ENCODE results near the gene TMEM150A. TPM values are rescaled to one million over a fixed set of nuclear protein-coding genes. Genes with fewer than 3 reads are reported as not detected.
A peak's percentile ranks its signal among the peaks of the same experiment; 100 is the strongest.
"Not testable (repeated sequence)": the region's sequence is repeated elsewhere in the genome, so short reads cannot be mapped to it uniquely, and the experiment has no call there.

Gene TMEM150A
- total RNA-seq, 2 experiments from 2014 or later: 1.3 to 2.5 TPM

GRCh38 chr2:85635636-85636035 lies 33.1 kb upstream of the TMEM150A start:
- POLR2A ChIA-PET: interaction anchor here (0.7 kb wide), 1 partner anchor 18 kb away, joined by 6 read pairs; no protein-coding TSS in a partner anchor
- intact Hi-C loops (cut with DNase I, micrococcal nuclease): loop anchor here in 1 of 2 experiments (2.0 to 10.0 kb wide), 3 partner anchors 179 to 509 kb away; no protein-coding TSS in a partner anchor
- Mint-ChIP-seq H3K36me3 (ENCODE audit: low read depth) (peaks cover 62% of the 10 kb centered on the region), H3K9me3 (ENCODE audit: low read depth) (no peaks in the 10 kb centered on the region), H3K27me3 (no peaks in the 10 kb centered on the region), H3K4me1 (peaks cover 10% of the 10 kb centered on the region), H3K27ac (no peak overlapping the region), H3K4me3 (no peak overlapping the region)
- no peak for ATAC-seq
- DNase-seq: no peak
- CTCF ChIA-PET: interaction anchor here (0.6 to 4.5 kb wide), 7 partner anchors 10 to 324 kb away, joined by 3 to 53 read pairs (median 15); no protein-coding TSS in a partner anchor

GRCh38 chr2:85635011-85635410 lies 32.5 kb upstream of the TMEM150A start:
- Mint-ChIP-seq H3K4me3 (no peak overlapping the region), H3K9me3 (ENCODE audit: low read depth) (no peaks in the 10 kb centered on the region), H3K4me1 (peaks cover 10% of the 10 kb centered on the region), H3K27me3 (no peaks in the 10 kb centered on the region), H3K36me3 (ENCODE audit: low read depth) (peaks cover 64% of the 10 kb centered on the region), H3K27ac (peak overlapping the region; percentile 59)
- ATAC-seq: no peak
- DNase-seq: no peak
- intact Hi-C loops (cut with DNase I, micrococcal nuclease): loop anchor here in 1 of 2 experiments (10.0 kb wide), 1 partner anchor 510 kb away; no protein-coding TSS in a partner anchor
- POLR2A ChIA-PET: no interaction called here
- CTCF ChIA-PET: interaction anchor here (1.1 to 4.5 kb wide), 2 partner anchors 72 to 94 kb away, joined by 3 to 53 read pairs; no protein-coding TSS in a partner anchor

- intact Hi-C loops (cut with DNase I, micrococcal nuclease): loop anchor here in 1 of 2 experiments (10.0 kb wide), 1 partner anchor 513 kb away; no protein-coding TSS in a partner anchor
- H3K4me3 Mint-ChIP-seq: no peak overlapping the region
- H3K27ac Mint-ChIP-seq: peak overlapping the region; percentile 19
- H3K36me3 Mint-ChIP-seq (ENCODE audit: low read depth): peaks cover 55% of the 10 kb centered on the region
- DNase-seq: no peak
- no peaks in the 10 kb centered on the region for H3K9me3 Mint-ChIP-seq (ENCODE audit: low read depth)
- H3K4me1 Mint-ChIP-seq: peaks cover 11% of the 10 kb centered on the region
- ChIA-PET CTCF (interaction anchor here (1.0 kb wide), 1 partner anchor 12 kb away, joined by 3 read pairs; no protein-coding TSS in a partner anchor), POLR2A (interaction anchor here (0.8 kb wide), 1 partner anchor 25 kb away, joined by 4 read pairs; no protein-coding TSS in a partner anchor)
- ATAC-seq: no peak
- H3K27me3 Mint-ChIP-seq: no peaks in the 10 kb centered on the region
Observed at GRCh38 chr2:85631316-85631715, 28.8 kb upstream of the TMEM150A start.

DNA sequence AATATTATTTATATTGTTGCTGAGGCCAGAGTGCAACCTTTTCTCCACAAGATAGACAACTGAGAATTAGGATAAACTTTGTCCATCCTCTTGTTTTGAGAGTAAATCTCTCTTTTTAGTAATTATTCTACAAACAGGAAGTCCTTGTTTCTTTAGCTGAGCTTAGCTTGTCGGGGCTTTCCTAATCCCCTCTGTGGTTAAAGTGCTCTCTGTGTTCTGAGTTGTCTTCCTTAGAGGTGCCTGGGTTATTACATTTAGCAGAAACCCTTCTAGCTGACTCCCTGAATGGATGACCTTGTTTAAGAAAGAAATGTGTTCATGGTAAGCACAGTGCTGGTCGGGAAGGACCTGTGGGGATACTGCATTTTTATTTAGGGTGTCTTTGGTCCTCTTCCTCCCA lies 26.2 kb upstream of the TMEM150A start:
- Mint-ChIP-seq H3K9me3 (ENCODE audit: low read depth) (no peaks in the 10 kb centered on the region), H3K36me3 (ENCODE audit: low read depth) (peaks cover 60% of the 10 kb centered on the region), H3K27me3 (no peaks in the 10 kb centered on the region), H3K4me3 (no peak overlapping the region), H3K4me1 (peaks cover 3% of the 10 kb centered on the region), H3K27ac (peak overlapping the region; percentile 67)
- CTCF ChIA-PET: interaction anchor here (4.7 kb wide), 1 partner anchor 9 kb away, joined by 45 read pairs; no protein-coding TSS in a partner anchor
- no peak for DNase-seq
- intact Hi-C loops (cut with DNase I, micrococcal nuclease): no loop called here
- POLR2A ChIA-PET: no interaction called here
- peak; percentile 61 for ATAC-seq

- CTCF ChIA-PET: no interaction called here
Observed at GRCh38 chr2:85623991-85624390, 21.5 kb upstream of the TMEM150A start.

GRCh38 chr2:85621338-85621737 lies 18.8 kb upstream of the TMEM150A start:
- Mint-ChIP-seq H3K4me3 (no peak overlapping the region), H3K36me3 (ENCODE audit: low read depth) (peaks cover 49% of the 10 kb centered on the region)

More at GRCh38 chr2:85623991-85624390, 21.5 kb upstream of the TMEM150A start:
- intact Hi-C loops (cut with DNase I, micrococcal nuclease): no loop called here
- H3K4me1 Mint-ChIP-seq: peaks cover 8% of the 10 kb centered on the region
- no peaks in the 10 kb centered on the region for H3K27me3 Mint-ChIP-seq
- POLR2A ChIA-PET: no interaction called here
- no peaks in the 10 kb centered on the region for H3K9me3 Mint-ChIP-seq (ENCODE audit: low read depth)
- ATAC-seq (no peak), DNase-seq (no peak)
- H3K36me3 Mint-ChIP-seq (ENCODE audit: low read depth): peaks cover 57% of the 10 kb centered on the region
- H3K27ac Mint-ChIP-seq: peak overlapping the region; percentile 9
- H3K4me3 Mint-ChIP-seq: no peak overlapping the region

GRCh38 chr2:85619617-85620016 lies 17.1 kb upstream of the TMEM150A start:
- ChIA-PET POLR2A (interaction anchor here (0.7 kb wide), 1 partner anchor 305 kb away, joined by 3 read pairs; no protein-coding TSS in a partner anchor), CTCF (interaction anchor here (1.1 to 4.7 kb wide), 2 partner anchors 18 to 90 kb away, joined by 3 to 47 read pairs; no protein-coding TSS in a partner anchor)
- no peak for DNase-seq
- peaks cover 39% of the 10 kb centered on the region for H3K36me3 Mint-ChIP-seq (ENCODE audit: low read depth)
- no peaks in the 10 kb centered on the region for H3K9me3 Mint-ChIP-seq (ENCODE audit: low read depth)
- no peaks in the 10 kb centered on the region for H3K27me3 Mint-ChIP-seq
- no peak overlapping the region for H3K27ac Mint-ChIP-seq
- ATAC-seq: no peak
- peaks cover 18% of the 10 kb centered on the region for H3K4me1 Mint-ChIP-seq
- no peak overlapping the region for H3K4me3 Mint-ChIP-seq
- intact Hi-C loops (cut with DNase I, micrococcal nuclease): loop anchor here (10.0 kb wide), 2 partner anchors 485 to 825 kb away; partner anchors contain the start of genes KDM3A (in 1 of the 2), POLR1A (in 1 of the 2) and PTCD3 (in 1 of the 2)

More at GRCh38 chr2:85621338-85621737, 18.8 kb upstream of the TMEM150A start:
- Mint-ChIP-seq H3K27ac (peak overlapping the region; percentile 21), H3K27me3 (no peaks in the 10 kb centered on the region), H3K9me3 (ENCODE audit: low read depth) (no peaks in the 10 kb centered on the region), H3K4me1 (peaks cover 18% of the 10 kb centered on the region)
- DNase-seq: no peak
- intact Hi-C loops (cut with DNase I, micrococcal nuclease): no loop called here
- ATAC-seq: no peak
- CTCF ChIA-PET: interaction anchor here (0.8 to 4.7 kb wide), 3 partner anchors 16 to 86 kb away, joined by 3 to 47 read pairs (median 3); no protein-coding TSS in a partner anchor
- POLR2A ChIA-PET: no interaction called here

GRCh38 chr2:85617723-85618122 lies 15.2 kb upstream of the TMEM150A start:
- intact Hi-C loops (cut with DNase I, micrococcal nuclease): loop anchor here (10.0 kb wide), 2 partner anchors 487 to 827 kb away; partner anchors contain the start of genes KDM3A (in 1 of the 2), POLR1A (in 1 of the 2) and PTCD3 (in 1 of the 2)
- ChIA-PET CTCF (interaction anchor here (0.7 to 2.0 kb wide), 3 partner anchors 9 to 587 kb away, joined by 3 to 12 read pairs (median 3); no protein-coding TSS in a partner anchor), POLR2A (interaction anchor here (0.6 kb wide), 1 partner anchor 18 kb away, joined by 6 read pairs; no protein-coding TSS in a partner anchor)
- H3K27ac Mint-ChIP-seq: peak overlapping the region; percentile 98
- peaks cover 25% of the 10 kb centered on the region for H3K36me3 Mint-ChIP-seq (ENCODE audit: low read depth)
- DNase-seq; H3K27me3 Mint-ChIP-seq; H3K9me3 Mint-ChIP-seq (ENCODE audit: low read depth); ATAC-seq: not testable (repeated sequence)
- H3K4me1 Mint-ChIP-seq: peaks cover 18% of the 10 kb centered on the region
- peak overlapping the region; percentile 96 for H3K4me3 Mint-ChIP-seq

GRCh38 chr2:85615413-85615728 lies 12.9 kb upstream of the TMEM150A start:
- Mint-ChIP-seq H3K4me3 (peak overlapping the region; percentile 96), H3K9me3 (ENCODE audit: low read depth) (no peaks in the 10 kb centered on the region), H3K27ac (peak overlapping the region; percentile 98), H3K4me1 (peaks cover 18% of the 10 kb centered on the region), H3K36me3 (ENCODE audit: low read depth) (peaks cover 20% of the 10 kb centered on the region), H3K27me3 (no peaks in the 10 kb centered on the region)
- no peak for ATAC-seq
- no peak for DNase-seq
- intact Hi-C loops (cut with DNase I, micrococcal nuclease): loop anchor here (10.0 kb wide), 2 partner anchors 489 to 829 kb away; partner anchors contain the start of genes KDM3A (in 1 of the 2), POLR1A (in 1 of the 2) and PTCD3 (in 1 of the 2)
- ChIA-PET POLR2A (no interaction called here), CTCF (interaction anchor here (1.2 to 1.3 kb wide), 2 partner anchors 22 kb away, joined by 3 read pairs; no protein-coding TSS in a partner anchor)

DNA sequence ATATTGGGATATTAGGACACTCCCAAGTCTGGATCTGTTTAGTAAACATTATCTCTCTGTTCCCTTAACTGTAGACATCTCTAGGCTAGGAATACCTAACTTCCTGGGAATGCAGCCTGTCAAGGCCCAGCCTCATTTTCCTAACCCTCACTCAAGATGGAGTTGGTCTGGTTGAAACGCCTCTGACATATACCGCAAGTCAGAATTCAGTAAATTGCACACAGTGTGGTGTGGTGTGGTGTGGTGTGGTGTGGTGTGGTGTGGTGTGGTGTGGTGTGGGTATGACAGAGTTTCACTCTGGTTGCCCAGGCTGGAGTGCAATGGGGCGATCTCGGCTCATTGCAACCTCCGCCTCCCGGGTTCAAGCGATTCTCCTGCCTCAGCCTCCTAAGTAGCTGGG lies 12.3 kb upstream of the TMEM150A start:
- H3K27me3 Mint-ChIP-seq; H3K9me3 Mint-ChIP-seq (ENCODE audit: low read depth); H3K27ac Mint-ChIP-seq; DNase-seq; H3K4me3 Mint-ChIP-seq; ATAC-seq; POLR2A ChIA-PET: not testable (repeated sequence)
- H3K4me1 Mint-ChIP-seq: peaks cover 22% of the 10 kb centered on the region
- intact Hi-C loops (cut with DNase I, micrococcal nuclease): loop anchor here (5.0 to 10.0 kb wide), 3 partner anchors 37 to 830 kb away; partner anchors contain the start of genes KDM3A (in 1 of the 2), POLR1A (in 1 of the 2), PTCD3 (in 1 of the 2) and VAMP8 (in 1 of the 2)
- peaks cover 23% of the 10 kb centered on the region for H3K36me3 Mint-ChIP-seq (ENCODE audit: low read depth)
- CTCF ChIA-PET: interaction anchor here (1.2 to 1.3 kb wide), 2 partner anchors 22 to 23 kb away, joined by 3 read pairs; no protein-coding TSS in a partner anchor

- POLR2A ChIA-PET: no interaction called here
- ATAC-seq (no peak), DNase-seq (no peak)
- no peaks in the 10 kb centered on the region for H3K27me3 Mint-ChIP-seq
- H3K4me1 Mint-ChIP-seq: peaks cover 24% of the 10 kb centered on the region
- CTCF ChIA-PET: interaction anchor here (1.2 kb wide), 1 partner anchor 36 kb away, joined by 5 read pairs; the partner anchor contains the start of gene VAMP8
- H3K9me3 Mint-ChIP-seq (ENCODE audit: low read depth): no peaks in the 10 kb centered on the region
- H3K4me3 Mint-ChIP-seq: no peak overlapping the region
- H3K36me3 Mint-ChIP-seq (ENCODE audit: low read depth): peaks cover 22% of the 10 kb centered on the region
- H3K27ac Mint-ChIP-seq: peak overlapping the region; percentile 78
- intact Hi-C loops (cut with DNase I, micrococcal nuclease): loop anchor here (2.0 to 10.0 kb wide), 6 partner anchors 37 to 949 kb away; partner anchors contain the start of genes CHMP3 (in 1 of the 2), KDM3A (in 1 of the 2), MRPL35 (in 1 of the 2) and POLR1A (in 1 of the 2)
Observed at GRCh38 chr2:85613717-85614515, 11.4 kb upstream of the TMEM150A start.

Measured in activated CD4-positive, alpha-beta T cell treated with anti-CD3 and anti-CD28 coated beads for 36 hours (primary cell).